ENCODE measurements around the gene HDAC11. TPM values are rescaled to one million over a fixed set of nuclear protein-coding genes. Genes with fewer than 3 reads are reported as not detected.

Gene HDAC11
- polyA plus RNA-seq, 3 donors, result 2.9 to 3.9 (median 3.5) TPM

DNA sequence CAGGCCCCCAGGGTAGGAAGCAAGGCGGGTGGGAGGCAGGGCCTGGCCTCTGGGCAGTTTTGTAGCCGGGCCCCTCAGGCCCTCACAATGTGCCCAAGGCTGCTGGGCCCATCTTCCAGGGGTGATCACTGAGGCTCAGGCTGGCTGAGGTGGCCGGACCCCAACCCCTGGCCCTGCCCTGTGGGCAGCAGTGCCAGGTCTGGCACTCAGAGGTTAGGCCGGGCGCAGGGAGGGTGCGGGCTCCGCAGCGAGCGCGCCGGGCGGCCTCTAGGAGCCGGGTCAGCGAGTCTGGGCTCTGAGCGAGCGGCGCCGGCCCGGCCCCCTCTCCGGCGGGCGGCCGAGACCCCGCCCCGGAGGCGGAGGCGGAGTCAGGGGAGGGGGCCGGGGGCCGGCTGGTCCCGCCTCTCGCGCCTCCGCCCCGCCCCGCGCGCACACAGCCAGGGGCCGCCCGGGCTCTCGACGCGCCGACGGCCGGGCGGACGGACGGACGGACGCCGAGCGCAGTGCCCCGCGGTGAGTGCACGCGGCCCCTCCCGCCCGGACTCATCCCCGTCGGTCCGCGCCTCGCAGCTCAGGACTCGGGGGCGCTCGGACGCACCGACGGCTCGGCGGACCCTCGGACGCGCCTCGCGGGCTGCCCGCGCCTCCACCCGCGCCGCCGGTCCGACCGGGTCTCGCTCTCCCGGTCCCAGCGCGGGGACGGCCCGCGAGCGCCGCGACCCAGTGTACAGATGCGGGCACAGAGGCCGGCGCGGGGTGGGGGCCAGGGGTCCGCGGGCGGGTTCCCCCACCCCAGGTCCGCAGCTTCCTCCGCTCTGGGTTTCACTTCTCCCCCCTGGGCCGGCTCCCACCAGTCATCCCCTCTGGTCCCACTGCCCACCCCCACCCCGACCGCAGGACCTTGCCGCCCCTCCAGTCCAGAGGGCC is 68.9 kb downstream of the HDAC11 start, which contains the start of gene FBLN2:
Gene FBLN2 (plus strand): TSS at position 430 of the 927 bp plus-strand sequence. CDS start 21,231 bp downstream, outside the sequence.
- H3K27ac Mint-ChIP-seq, result no peak within 1 kb of the TSS
- 5% methylated on average over 104 of the region's 107 CpGs for WGBS (ENCODE audit: insufficient coverage)
- peaks cover 24 to 40% (median 28%) of the 10 kb centered on the region in 3 donors for H3K27me3 Mint-ChIP-seq (ENCODE audit: low read depth in 3 of 3)
- peaks cover 0 to 9% (median 2%) of the 10 kb centered on the region in 7 donors for H3K9me3 Mint-ChIP-seq
- Histone ChIP-seq H3K27me3 (ENCODE audit: control insufficient read depth in 2 of 2, insufficient read depth in 2 of 2, low read length in 2 of 2) (peaks cover 8 to 28% of the 10 kb centered on the region in 2 donors), H3K4me1 (ENCODE audit: control insufficient read depth in 1 of 2, insufficient read depth in 2 of 2, low read length in 2 of 2) (peaks cover 3 to 13% of the 10 kb centered on the region in 2 donors), H3K9ac (ENCODE audit: insufficient read depth, low read length, poor library complexity, severe bottlenecking) (peak within 1 kb of the TSS; percentile 29), H3K79me2 (ENCODE audit: insufficient read depth, low read length) (no peaks in the 10 kb centered on the region), H3K36me3 (replicated peaks in 1 of 2; ENCODE audit: control insufficient read depth in 1 of 2, insufficient read depth in 2 of 2, low read length in 2 of 2) (no peaks in the 10 kb centered on the region), H4K20me1 (ENCODE audit: insufficient read depth, low read length) (no peaks in the 10 kb centered on the region), H3K4me2 (replicated peaks; ENCODE audit: extremely low read depth, low read length, poor library complexity, severe bottlenecking) (peak within 1 kb of the TSS; percentile 53), H2AFZ (ENCODE audit: insufficient read depth, low read depth, low read length, poor library complexity, severe bottlenecking) (no peak within 1 kb of the TSS), H3K9me3 (replicated peaks in 1 of 2; ENCODE audit: control insufficient read depth in 1 of 2, insufficient read depth in 1 of 2, low read length in 2 of 2) (no peaks in the 10 kb centered on the region), H3K27ac (ENCODE audit: low read depth in 1 of 2, low read length in 2 of 2) (no peak within 1 kb of the TSS), H3K4me3 (replicated peaks in 1 of 3; ENCODE audit: low read depth in 2 of 3, low read length in 3 of 3) (no peak within 1 kb of the TSS)
- peaks cover 10% of the 10 kb centered on the region for H3K4me1 Mint-ChIP-seq
- no peak for TF ChIP-seq CTCF (IDR thresholded peaks at IDR 0.05)
- H3K36me3 Mint-ChIP-seq, result peaks cover 2 to 7% of the 10 kb centered on the region in 2 donors
- DNase-seq, result no peak
- peak within 1 kb of the TSS; percentile 52 to 81 for H3K4me3 Mint-ChIP-seq
- intact Hi-C loops (cut with micrococcal nuclease), result no loop called here

DNA sequence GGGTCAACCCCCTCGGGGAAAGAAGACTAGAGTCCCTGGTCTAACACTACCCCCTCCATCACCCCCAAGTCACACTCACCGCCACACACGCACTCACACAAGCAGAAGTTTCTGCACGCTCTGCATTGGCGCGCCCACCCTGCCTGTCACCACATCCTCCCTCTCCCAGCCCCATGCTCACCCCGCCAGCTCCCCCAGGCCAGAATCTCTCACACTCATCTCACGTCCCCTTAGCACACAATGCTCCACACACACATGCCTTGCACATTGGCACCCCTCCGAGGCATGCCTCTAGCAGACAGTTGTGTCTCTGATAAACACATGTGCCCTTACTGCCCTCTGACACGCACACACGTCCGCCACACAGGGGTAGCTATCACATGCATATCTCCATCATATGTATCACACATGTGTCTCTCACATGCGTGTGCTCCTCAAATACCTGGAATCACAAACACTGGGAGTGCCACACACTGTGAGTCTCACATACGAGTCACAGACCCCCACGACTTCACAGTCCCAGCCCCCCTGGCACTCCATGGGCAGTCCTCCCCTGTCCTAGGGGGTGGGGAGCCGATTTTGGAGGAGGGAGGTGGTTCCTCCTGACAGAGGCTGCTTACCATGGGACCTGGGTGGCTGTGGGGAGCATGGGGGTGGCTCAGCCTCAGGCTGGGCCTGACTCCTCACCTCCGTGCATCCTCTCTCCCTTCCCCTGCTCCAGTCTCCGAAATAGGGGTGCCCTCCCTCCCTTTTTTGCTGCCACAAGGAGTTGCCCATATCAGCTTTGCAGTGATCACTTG is 69.7 kb downstream of the HDAC11 start:
- Mint-ChIP-seq H3K4me1 (peaks cover 10% of the 10 kb centered on the region), H3K4me3 (peak overlapping the region; percentile 52 to 80), H3K27me3 (ENCODE audit: low read depth in 3 of 3) (peaks cover 24 to 39% (median 28%) of the 10 kb centered on the region in 3 donors), H3K27ac (no peak overlapping the region), H3K9me3 (peaks cover 0 to 9% (median 2%) of the 10 kb centered on the region in 7 donors), H3K36me3 (peaks cover 2 to 7% of the 10 kb centered on the region in 2 donors)
- peaks cover 3 to 13% of the 10 kb centered on the region in 2 donors for H3K4me1 ChIP-seq (ENCODE audit: control insufficient read depth in 1 of 2, insufficient read depth in 2 of 2, low read length in 2 of 2)
- H3K9ac ChIP-seq (ENCODE audit: insufficient read depth, low read length, poor library complexity, severe bottlenecking), result no peak overlapping the region
- no peak for TF ChIP-seq CTCF (IDR thresholded peaks at IDR 0.05)
- peak overlapping the region; percentile 53 for H3K4me2 ChIP-seq (replicated peaks; ENCODE audit: extremely low read depth, low read length, poor library complexity, severe bottlenecking)
- no peaks in the 10 kb centered on the region for H3K9me3 ChIP-seq (replicated peaks in 1 of 2; ENCODE audit: control insufficient read depth in 1 of 2, insufficient read depth in 1 of 2, low read length in 2 of 2)
- no peak for DNase-seq
- peaks cover 8 to 28% of the 10 kb centered on the region in 2 donors for H3K27me3 ChIP-seq (ENCODE audit: control insufficient read depth in 2 of 2, insufficient read depth in 2 of 2, low read length in 2 of 2)
- no peak overlapping the region for H3K27ac ChIP-seq (ENCODE audit: low read depth in 1 of 2, low read length in 2 of 2)
- H4K20me1 ChIP-seq (ENCODE audit: insufficient read depth, low read length), result no peaks in the 10 kb centered on the region
- no peaks in the 10 kb centered on the region for H3K79me2 ChIP-seq (ENCODE audit: insufficient read depth, low read length)
- 32% methylated on average over 11 of the region's 18 CpGs for WGBS (ENCODE audit: insufficient coverage)
- H3K36me3 ChIP-seq (replicated peaks in 1 of 2; ENCODE audit: control insufficient read depth in 1 of 2, insufficient read depth in 2 of 2, low read length in 2 of 2), result no peaks in the 10 kb centered on the region
- H3K4me3 ChIP-seq (replicated peaks in 1 of 3; ENCODE audit: low read depth in 2 of 3, low read length in 3 of 3), result no peak overlapping the region
- intact Hi-C loops (cut with micrococcal nuclease), result no loop called here
- no peak overlapping the region for H2AFZ ChIP-seq (ENCODE audit: insufficient read depth, low read depth, low read length, poor library complexity, severe bottlenecking)

All from CD14-positive monocyte (primary cell).